DLD1 (cell line): ENCODE results near the gene FTO.

Experiments
- in situ Hi-C: cut with HindIII; loops from 2 replicates; pipeline ENCODE4 v1.10.0; 2017; ENCODE audit warnings: low sequenced_read_pairs

Gene FTO

DNA sequence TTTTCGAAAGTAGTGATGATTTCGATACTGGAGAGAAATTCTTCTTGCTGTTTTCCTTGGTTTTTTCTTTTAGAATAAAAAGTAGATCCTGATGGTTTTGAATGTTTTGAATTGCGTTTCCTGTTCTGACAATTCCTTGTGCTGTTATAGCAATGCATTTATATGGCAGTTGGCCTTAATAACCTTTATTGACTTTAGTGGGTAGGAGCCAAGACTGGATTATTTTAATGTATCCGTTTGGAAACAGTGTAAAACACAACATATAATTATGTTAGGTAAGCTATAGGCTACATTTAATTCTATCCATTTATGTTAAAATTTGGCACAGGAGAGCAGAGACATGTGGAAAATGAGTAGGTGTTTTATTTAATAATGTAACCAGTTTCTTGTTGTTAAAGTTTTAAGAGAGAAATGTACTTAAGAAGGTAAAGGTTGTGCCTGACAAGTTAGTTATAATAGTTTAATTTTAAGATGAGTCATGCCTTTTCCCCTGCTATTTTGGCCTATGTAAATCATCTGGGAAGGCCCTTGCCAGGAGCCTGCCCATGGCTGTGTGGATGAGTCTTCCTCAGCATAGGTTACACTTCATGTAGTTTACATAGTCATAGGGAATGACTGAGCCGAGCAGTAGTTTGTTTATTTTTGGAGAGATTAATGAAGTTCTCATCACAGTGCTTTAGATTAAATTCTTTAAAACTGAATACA is 189.9 kb downstream of the FTO start:
- in situ Hi-C loops: no loop called here

DNA sequence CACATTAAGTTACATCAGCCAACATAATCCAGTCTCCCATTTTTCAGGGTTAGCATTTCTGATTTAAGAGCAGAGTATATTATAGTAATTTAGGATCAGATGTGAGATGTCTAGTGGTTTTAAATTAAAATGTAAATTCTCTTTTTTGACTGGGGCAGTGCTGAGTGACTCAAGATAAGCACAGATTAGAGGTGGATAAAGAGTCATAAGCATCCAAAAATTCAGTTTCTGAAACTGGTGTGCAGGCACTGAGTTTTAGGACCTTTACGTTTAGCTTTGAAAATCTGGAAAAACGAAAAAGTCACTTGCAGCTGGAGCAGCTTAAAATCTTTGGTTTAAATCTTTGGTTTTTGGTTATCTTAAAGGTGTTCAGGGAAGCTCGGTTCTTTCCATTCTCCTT is 190.7 kb downstream of the FTO start:
- in situ Hi-C loops: no loop called here

DNA sequence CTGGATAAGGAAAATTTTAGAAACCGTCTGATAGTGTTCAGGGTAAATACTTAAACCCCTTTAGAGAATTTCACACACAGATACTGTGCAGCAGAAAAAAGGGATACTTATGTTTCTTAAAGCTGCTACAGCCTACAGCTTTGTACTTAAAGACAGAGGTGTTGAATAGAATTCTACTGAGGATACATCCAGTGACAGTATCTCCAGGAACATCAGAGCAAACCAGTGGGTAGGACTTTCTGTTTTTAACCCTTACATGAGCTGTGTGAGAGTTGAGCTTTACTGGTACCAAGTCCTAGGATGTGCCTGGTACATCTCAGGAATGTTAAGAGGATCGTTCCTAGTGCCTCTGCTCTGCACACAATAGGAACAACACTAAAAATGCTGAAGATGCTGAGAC is 191.5 kb downstream of the FTO start:
- in situ Hi-C loops: no loop called here

DNA sequence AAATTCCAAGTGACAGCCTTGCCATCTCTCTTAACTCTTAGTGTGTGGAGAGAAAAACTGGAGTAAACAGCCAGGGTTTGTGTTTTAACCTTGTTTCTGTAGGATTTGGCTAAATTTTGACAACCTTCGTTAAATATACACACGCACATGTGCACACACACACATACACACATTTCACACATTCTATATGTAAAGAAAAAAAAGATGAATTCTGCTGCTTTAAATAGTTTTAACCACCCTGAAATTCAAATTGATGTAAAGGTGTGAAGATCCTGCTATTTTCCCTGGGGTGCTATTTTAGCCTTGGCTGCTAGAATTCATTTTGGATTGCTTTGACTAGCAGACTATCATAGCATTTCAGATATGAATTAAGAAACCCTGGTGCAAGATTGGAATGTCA is 191.9 kb downstream of the FTO start:
- in situ Hi-C loops: no loop called here

DNA sequence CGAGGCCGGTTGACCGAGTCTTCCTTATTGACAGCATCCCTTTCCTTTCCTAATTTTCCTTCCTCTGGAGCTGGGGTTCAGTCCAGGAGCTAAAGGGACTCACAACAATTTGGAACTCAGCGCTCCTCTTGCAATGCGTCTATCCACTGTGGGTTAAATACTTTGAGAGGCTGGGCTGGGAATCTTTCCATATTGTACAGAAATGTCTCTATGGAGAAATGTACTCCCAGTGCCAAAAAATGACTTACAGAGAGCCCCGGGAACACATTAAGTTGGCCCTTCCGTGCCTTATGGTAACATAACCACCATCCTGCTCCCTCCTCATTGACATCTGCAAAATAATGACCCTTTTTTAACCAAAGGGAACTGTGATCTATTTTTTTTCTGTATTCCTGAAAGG is 192.8 kb downstream of the FTO start:
- in situ Hi-C loops: no loop called here

DNA sequence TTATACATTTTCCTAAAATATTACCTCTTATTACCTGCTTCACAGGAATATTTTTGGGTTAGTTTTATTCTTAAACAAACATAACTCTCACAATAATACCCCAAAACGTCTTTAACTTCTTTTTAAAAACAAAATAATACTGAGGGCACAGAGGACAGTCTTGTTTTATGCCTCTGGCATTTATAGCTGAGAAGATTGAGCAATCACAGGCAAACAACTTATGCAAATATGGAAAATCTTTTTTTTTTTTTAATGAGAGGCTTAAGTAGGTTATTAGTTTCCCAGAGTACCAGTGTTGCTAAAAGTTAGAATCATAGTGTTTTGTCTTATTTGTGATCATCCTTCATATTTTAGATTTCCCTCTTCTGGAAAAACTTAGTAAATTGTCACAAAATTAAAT is 195.0 kb downstream of the FTO start:
- in situ Hi-C loops: no loop called here

DNA sequence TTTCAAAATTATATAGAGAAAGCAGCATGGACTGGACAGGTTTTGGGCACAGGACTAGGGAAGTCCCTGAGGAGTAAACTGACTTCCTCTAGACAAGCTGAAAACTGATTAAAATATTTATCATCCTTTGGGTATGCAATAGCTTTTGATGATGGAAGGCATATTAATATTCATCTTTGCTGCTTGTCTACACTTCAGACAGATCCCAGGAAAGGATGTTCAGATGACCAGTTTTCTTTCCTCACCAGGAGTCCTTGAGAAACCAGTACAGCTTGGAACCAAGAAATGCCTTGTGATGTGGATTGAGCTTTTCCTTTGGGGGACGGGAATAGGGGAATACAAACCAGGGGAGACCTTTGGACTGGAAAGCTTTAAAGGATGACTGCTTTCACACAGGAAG is 195.5 kb downstream of the FTO start:
- in situ Hi-C loops: no loop called here

DNA sequence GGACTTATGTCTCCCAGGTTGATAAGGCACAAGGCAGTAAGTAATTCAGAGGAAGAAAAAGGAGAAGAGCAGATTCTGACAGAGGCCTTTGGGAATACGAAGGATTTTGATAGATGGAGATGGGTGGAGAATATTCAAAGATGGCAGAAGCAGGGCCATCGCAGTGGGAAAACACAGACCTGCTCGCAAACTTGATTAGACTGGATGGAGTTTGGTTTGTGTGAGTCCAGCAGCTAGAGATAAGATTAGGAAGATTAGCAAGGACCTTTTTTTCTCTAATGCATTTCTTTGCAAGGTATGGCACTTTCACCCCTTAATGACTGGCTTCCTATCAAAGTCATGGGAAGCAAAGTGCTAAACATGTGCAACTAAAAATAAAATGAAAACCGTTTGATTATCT is 196.7 kb downstream of the FTO start:
- in situ Hi-C loops: no loop called here

DNA sequence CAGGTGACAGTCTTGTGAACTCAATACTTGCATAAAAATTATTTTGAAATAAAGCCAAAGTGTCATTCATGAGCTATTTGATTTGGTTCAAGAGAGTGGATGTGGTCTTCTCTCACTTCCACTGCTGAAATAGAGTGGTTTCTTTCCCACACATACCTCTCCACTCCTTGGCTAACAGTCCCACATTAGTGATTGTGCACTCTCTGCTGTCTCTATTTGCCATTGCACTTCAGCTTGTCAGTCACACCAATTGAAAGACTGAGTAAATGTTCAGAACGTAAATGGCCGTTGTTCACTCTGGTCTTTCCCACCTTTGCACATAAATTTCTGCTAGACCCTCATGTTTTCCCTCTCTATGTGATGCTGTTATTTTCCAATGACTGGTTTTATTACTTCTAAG is 197.5 kb downstream of the FTO start:
- in situ Hi-C loops: no loop called here

DNA sequence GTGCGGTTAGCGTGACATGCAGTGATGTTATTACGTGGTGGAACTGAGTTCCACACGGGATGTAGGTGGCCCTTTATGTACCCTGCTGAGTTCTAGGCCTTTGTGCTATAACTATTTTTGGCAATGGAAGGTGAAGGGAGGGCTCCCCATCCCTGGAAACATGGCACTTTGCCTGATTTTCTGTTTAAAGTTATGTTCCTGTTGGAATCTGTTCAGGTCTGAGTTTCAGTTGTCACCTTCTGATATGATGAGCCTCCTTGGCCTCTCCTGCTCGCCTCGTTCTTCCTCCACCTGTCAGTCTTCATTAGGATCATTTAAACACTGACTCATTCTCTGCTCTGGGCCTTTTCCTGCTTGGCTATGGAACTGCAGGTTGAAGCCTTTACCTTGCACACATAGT is 200.6 kb downstream of the FTO start:
- in situ Hi-C loops: no loop called here

DNA sequence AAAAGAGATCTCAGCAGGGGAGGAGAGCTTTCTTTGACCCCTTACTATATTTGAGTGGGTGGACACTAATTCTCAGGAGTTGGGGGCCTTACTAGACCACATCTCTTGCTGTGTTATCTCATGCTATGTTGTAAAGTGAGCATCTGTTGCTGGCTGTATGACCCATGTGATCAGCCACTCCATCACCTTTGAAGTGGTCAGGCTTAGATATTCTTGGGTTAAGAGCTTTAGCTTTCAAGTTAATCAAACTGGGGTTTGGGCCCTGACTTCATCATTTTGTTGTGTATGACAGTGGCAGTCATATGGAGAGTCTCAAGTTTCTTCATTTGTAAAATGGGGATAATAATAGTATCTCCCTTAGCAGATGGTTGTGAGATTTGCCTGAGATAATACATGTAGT is 201.1 kb downstream of the FTO start:
- in situ Hi-C loops: no loop called here

DNA sequence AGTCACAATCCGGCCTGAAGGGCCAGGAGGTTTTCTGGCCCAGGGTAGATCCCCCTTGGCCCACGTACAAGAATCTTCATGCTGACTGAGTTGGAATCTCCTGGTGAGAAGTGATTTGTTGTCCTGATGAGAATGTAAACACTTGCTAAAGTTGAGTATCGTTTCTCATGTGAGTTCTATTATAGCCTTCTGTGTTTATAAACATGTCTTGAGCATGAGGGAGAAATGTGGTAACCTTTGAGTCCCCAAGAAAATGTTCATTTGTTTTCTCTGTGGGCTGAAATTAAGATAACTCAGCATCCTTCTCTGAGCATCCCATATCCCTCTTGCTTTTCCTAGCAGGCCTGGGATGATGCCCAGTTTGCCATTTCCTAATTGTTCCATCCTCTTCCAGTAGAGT is 204.8 kb downstream of the FTO start:
- in situ Hi-C loops: no loop called here

DNA sequence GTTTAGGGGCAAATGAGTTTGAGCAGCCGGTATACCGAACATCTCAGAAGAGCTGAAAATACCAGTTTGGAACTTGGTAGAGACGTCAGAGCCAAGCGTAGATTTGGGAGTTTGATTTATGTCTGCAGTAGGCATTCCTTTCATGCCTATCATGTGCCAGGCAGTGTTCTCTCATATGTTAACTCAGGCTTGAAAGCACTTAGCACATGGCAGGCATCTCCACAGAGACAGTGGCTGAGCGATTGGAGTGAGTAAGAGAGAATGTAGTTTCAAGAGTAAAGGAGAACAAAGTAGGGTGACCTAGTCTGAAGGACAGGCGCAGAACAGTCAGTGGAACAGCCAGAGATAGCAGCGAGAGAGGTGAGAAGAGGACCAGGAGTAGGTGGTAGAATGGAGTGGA is 207.0 kb downstream of the FTO start:
- in situ Hi-C loops: no loop called here

DNA sequence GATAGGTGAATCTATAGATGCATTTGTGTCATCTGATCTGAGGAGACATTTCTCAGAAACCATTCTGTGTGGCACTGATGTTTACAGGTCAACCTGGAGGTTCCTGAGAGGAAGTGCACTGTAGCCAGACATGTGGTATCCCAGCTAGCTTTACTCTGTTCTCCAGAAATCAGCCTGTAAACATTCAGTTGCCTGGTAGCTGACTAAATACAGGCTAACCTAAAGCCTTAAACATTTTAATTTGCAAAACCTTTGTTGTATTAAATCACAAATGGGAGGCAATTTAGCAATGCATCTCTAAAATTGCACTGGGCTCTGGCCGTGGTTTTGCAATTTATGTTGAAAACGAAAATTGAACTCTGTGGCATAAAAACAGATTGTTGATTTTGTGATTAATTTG is 207.6 kb downstream of the FTO start:
- in situ Hi-C loops: no loop called here

DNA sequence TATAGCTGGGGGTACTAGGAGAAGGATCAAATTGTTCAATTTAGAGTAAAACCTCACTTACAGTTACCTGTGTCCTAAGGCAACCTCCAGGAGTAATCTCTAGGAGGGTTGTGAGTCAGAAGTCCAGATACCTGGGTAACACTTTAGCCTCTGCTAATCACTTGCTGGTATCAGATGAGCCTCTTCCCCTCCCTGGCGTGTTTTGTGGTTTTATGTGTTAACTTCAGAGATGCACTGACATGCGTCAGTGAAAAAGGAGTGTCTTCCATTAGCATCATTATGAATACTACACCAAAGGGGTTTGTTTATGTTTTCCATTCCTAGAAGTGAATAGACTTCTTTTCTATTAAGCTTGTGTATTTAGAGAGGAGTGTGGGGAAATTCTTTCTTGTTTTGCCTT is 208.2 kb downstream of the FTO start:
- in situ Hi-C loops: no loop called here

DNA sequence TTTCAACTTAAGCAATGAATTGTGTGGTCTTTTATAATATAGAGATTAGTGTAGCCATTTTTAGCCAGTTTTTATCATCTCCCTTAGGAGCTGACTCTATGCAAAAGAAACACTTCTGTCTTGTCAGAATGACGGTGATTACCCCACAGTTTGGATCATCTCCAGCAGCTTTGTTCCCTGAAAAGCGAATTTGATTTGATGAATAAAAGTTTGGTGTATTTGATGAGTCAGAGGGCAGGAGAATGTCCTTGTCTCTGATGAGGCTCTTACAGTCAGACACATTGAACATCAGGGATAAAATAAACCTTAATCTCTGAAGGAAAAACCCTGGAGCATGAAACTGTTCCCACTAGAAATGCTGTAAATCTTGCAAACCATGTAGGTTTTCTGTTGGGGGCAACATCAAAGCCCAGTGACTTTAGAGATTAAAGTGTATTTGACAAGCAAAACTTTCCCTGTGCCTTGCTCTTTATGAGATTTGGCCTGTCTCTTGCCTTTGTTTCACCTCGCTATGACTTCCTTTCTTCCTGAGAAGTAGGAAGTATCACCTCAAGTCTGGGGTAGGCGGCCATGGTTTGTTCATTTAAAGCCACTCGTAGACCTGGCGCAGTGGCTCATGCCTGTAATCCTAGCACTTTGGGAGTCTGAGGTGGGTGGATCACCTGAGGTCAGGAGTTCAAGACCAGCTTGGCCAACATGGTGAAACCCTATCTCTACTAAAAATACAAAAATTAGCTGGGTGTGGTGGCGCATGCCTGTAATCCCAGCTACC is 209.3 kb downstream of the FTO start:
- in situ Hi-C loops: no loop called here

DNA sequence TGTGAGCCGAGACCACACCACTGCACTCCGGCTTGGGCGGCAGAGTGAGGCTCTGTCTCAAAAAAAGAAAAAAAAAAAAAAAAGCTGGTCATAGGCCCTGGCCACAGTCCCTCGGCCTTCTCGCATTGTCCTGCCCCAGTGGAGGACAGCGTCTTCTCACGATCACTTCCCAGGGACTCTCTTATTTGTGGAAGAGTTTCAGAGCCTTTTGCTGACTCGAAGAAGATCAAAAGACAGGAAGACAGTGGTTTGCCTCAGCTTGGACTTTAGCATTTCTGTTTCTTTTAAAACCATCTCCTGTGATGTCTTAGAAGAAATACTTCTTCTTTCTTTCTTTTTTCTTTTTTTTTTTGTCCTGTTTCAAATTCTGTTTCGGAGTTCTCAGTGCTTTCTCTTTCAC is 210.0 kb downstream of the FTO start:
- in situ Hi-C loops: no loop called here

DNA sequence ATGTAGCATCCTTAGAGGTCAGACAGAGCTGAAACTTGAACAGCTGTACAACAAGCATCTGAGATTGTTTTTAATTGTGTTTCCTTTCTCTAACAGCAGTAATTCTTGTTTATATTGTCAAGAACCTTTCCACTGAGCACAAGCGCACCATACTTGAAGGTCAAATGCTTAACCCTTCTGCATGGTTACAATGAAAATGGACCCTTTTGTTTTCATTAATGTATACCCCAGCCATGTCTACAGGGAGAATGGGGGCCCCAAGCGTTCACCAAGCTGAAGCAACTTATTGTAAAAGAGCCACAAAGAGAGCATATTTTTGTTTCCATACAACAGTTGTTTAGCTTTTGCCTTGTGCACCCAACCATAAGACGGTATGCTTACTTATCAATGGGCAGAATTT is 210.8 kb downstream of the FTO start:
- in situ Hi-C loops: no loop called here

DNA sequence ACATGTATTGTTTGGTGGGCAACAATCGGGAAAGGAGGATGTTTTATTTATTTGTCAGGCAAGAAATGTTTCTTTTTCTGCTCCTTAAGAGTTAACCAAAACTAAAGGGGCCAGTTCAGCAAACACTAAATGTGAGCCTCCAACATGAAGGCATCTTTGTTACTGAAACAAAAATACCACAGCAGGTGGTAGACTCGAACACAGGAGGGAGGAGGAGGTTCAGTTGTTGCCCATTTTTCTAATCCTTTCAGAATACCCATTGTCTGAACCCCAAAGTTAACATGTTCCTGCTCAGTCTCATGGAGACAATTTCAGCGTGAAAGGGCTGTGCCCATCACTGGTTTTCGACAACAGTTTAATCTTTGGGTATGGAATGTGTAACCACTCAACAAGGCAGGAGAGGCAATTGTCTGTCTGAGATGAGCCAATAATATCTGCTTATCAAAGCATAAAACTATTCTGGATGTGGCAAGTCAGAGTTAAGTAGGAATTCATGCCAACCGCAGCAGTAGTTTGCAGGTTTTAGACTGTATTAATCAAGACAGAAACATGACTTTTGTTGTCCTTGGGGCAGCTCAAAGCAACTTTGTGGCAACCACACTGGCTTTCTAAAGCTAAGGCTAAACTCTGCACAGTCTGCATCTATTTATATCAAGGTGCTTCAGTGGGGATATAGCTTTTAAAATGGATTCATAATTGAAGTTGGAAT is 211.7 kb downstream of the FTO start:
- in situ Hi-C loops: no loop called here

DNA sequence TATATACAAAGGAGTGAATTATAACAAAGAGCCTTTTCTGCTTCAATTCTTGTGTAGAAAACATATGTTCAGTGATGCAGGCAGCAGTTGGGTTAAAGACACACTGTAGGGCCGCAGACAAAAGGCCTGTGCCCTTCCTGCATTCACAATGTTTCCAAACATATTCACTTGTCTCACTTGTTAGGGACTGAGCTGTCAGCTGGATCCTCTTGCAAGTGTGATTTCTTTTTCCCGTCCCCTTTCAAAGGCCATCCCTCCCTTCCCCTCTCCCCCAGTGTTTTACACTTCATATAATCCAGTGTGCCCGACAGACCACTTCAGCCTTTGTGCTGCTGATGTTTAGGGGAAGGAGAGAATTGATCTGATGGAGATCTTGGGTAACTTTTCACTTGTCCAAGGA is 217.0 kb downstream of the FTO start:
- in situ Hi-C loops: no loop called here

DNA sequence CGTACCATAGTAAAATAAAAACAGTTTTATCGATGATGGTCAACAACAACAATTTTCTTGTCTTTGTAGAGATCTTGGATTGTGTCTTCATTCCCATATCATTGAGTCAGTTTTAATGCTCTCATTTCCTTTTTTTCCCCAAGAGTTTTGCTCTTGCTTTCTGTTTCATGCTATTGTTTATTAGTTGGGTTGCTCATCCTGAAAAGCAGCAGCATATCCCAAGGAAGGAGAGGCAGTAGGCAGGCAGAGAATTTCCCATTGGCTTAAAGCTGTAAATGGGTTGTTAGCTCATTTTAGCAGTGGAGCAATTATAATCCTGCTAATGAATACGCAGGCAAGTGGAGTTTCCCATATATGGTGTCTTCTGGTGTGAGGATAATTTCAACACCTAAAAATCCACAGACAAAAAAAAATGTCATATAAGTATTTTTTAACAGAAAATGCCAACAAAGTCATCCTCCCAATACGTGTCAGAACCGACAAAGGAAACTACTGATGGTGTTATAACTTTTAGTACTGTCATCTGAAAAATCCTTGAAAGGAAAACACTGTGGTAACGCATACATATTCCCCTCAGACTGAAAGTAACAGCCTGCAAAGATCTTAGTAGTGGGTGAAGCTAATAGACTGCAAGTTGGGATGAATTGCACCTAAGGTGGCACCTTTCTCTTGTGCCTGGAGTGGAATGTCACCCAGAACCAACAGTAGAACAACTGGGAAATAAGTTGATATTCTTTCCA is 218.3 kb downstream of the FTO start:
- in situ Hi-C loops: no loop called here
